ENCODE data around the gene NEK6.

NEK6 gene

GRCh38 chr9:124222918-124223720, 34.6 kb upstream of the NEK6 start:
- H3K79me2 ChIP-seq (ENCODE audit: insufficient read depth, low read length), result no peaks in the 10 kb centered on the region
- no peak overlapping the region for H2AFZ ChIP-seq (ENCODE audit: low read depth, low read length)
- H3K27ac ChIP-seq (ENCODE audit: low read length), result no peak overlapping the region
- H3K4me1 ChIP-seq (ENCODE audit: insufficient read depth, low read length), result no peaks in the 10 kb centered on the region
- no peaks in the 10 kb centered on the region for H3K27me3 ChIP-seq (ENCODE audit: insufficient read depth, low read length, poor library complexity)
- H3K9me3 ChIP-seq (ENCODE audit: insufficient read depth, low read length, severe bottlenecking), result no peaks in the 10 kb centered on the region
- no peak overlapping the region for H3K9ac ChIP-seq (ENCODE audit: low read depth, low read length)
- H4K20me1 ChIP-seq (ENCODE audit: insufficient read depth, low read length), result no peaks in the 10 kb centered on the region
- DNase-seq (no peak), ATAC-seq (ENCODE audit: insufficient read depth, low read depth) (no peak)
- H3K4me3 ChIP-seq (ENCODE audit: low read depth in 1 of 2, low read length in 2 of 2), result no peak overlapping the region
- no peak overlapping the region for H3K4me2 ChIP-seq (ENCODE audit: insufficient read depth, low read length)
- TF ChIP-seq, protein P1, sequence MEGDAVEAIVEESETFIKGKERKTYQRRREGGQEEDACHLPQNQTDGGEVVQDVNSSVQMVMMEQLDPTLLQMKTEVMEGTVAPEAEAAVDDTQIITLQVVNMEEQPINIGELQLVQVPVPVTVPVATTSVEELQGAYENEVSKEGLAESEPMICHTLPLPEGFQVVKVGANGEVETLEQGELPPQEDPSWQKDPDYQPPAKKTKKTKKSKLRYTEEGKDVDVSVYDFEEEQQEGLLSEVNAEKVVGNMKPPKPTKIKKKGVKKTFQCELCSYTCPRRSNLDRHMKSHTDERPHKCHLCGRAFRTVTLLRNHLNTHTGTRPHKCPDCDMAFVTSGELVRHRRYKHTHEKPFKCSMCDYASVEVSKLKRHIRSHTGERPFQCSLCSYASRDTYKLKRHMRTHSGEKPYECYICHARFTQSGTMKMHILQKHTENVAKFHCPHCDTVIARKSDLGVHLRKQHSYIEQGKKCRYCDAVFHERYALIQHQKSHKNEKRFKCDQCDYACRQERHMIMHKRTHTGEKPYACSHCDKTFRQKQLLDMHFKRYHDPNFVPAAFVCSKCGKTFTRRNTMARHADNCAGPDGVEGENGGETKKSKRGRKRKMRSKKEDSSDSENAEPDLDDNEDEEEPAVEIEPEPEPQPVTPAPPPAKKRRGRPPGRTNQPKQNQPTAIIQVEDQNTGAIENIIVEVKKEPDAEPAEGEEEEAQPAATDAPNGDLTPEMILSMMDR (IDR thresholded peaks at IDR 0.05; ENCODE audit: borderline replicate concordance, extremely low read depth, low read length, poor library complexity, severe bottlenecking), result no peak
- no peak for TF ChIP-seq EZH2 (IDR thresholded peaks at IDR 0.05; ENCODE audit: borderline replicate concordance, low read depth, low read length, severe bottlenecking)
- H3K36me3 ChIP-seq (ENCODE audit: insufficient read depth, low read length), result no peaks in the 10 kb centered on the region

DNA sequence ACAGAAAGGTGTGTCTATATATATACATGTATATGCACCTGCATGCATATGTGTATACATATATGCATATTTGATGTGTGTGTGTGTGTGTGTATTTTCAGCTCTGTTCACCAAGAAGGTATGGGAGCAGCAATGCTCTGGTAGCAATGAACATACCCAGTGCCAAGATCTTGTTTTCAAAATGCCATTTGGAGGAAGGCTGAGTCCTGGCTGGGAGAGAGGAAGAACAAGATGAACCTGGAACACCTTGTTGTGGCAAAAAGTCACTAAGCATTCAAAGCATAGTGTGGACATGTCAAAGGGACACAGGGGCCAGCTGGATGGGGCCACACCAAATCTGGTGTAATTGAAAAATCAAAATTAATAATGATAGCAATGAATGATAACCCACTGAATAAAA, 31.8 kb upstream of the NEK6 start:
- ATAC-seq (ENCODE audit: insufficient read depth, low read depth), result no peak
- H3K27ac ChIP-seq (ENCODE audit: low read length), result no peak overlapping the region
- no peak for DNase-seq

GRCh38 chr9:124228516-124228915, 29.2 kb upstream of the NEK6 start:
- no peaks in the 10 kb centered on the region for H3K36me3 ChIP-seq (ENCODE audit: insufficient read depth, low read length)

More for the DNA sequence above, 31.8 kb upstream of the NEK6 start:
- Histone ChIP-seq H3K4me1 (ENCODE audit: insufficient read depth, low read length) (no peaks in the 10 kb centered on the region), H3K4me2 (ENCODE audit: insufficient read depth, low read length) (no peak overlapping the region), H3K4me3 (ENCODE audit: low read depth in 1 of 2, low read length in 2 of 2) (no peak overlapping the region), H2AFZ (ENCODE audit: low read depth, low read length) (no peak overlapping the region), H3K79me2 (ENCODE audit: insufficient read depth, low read length) (no peaks in the 10 kb centered on the region), H3K9ac (ENCODE audit: low read depth, low read length) (no peak overlapping the region), H3K36me3 (ENCODE audit: insufficient read depth, low read length) (no peaks in the 10 kb centered on the region), H3K9me3 (ENCODE audit: insufficient read depth, low read length, severe bottlenecking) (no peaks in the 10 kb centered on the region), H4K20me1 (ENCODE audit: insufficient read depth, low read length) (no peaks in the 10 kb centered on the region), H3K27me3 (ENCODE audit: insufficient read depth, low read length, poor library complexity) (no peaks in the 10 kb centered on the region)
- TF ChIP-seq EZH2 (IDR thresholded peaks at IDR 0.05; ENCODE audit: borderline replicate concordance, low read depth, low read length, severe bottlenecking), result no peak
- TF ChIP-seq, protein P1 (IDR thresholded peaks at IDR 0.05; ENCODE audit: borderline replicate concordance, extremely low read depth, low read length, poor library complexity, severe bottlenecking), result no peak

More at GRCh38 chr9:124228516-124228915, 29.2 kb upstream of the NEK6 start:
- no peak overlapping the region for H3K27ac ChIP-seq (ENCODE audit: low read length)
- ATAC-seq (ENCODE audit: insufficient read depth, low read depth), result no peak
- H4K20me1 ChIP-seq (ENCODE audit: insufficient read depth, low read length), result no peaks in the 10 kb centered on the region
- H3K9me3 ChIP-seq (ENCODE audit: insufficient read depth, low read length, severe bottlenecking), result no peaks in the 10 kb centered on the region
- no peaks in the 10 kb centered on the region for H3K27me3 ChIP-seq (ENCODE audit: insufficient read depth, low read length, poor library complexity)
- H3K9ac ChIP-seq (ENCODE audit: low read depth, low read length), result no peak overlapping the region
- no peak for DNase-seq
- H3K4me3 ChIP-seq (ENCODE audit: low read depth in 1 of 2, low read length in 2 of 2), result no peak overlapping the region
- H3K4me1 ChIP-seq (ENCODE audit: insufficient read depth, low read length), result no peaks in the 10 kb centered on the region
- H3K79me2 ChIP-seq (ENCODE audit: insufficient read depth, low read length), result no peaks in the 10 kb centered on the region
- TF ChIP-seq EZH2 (IDR thresholded peaks at IDR 0.05; ENCODE audit: borderline replicate concordance, low read depth, low read length, severe bottlenecking), result no peak
- TF ChIP-seq, protein P1 (IDR thresholded peaks at IDR 0.05; ENCODE audit: borderline replicate concordance, extremely low read depth, low read length, poor library complexity, severe bottlenecking), result no peak
- no peak overlapping the region for H3K4me2 ChIP-seq (ENCODE audit: insufficient read depth, low read length)
- H2AFZ ChIP-seq (ENCODE audit: low read depth, low read length), result no peak overlapping the region
